Endothelial cell of umbilical vein (primary cell): ENCODE results near the gene LPCAT3. TPM values are rescaled to one million over a fixed set of nuclear protein-coding genes. Genes with fewer than 3 reads are reported as not detected.

Experiments
- BruUV-seq: library from RNA; stranded (reverse); fragments of 400-500 nt; replicated peaks from 2 replicates; lab custom pipeline; 2021; lab: Mats Ljungman, UMichigan
- CTCF ChIA-PET: fragments of 300-600, 350-600 bp; sonication (Branson Sonifier 250); formaldehyde crosslinking; loops from one replicate; lab custom pipeline; 2021; ENCODE audit warnings: antibody characterized with exemption, inconsistent platforms; lab: Charles Lee
- POLR2A ChIA-PET: fragments of 300-600, 350-600 bp; sonication (Branson Sonifier 250); formaldehyde crosslinking; loops from one replicate; lab custom pipeline; 2021; ENCODE audit warnings: antibody characterized with exemption, inconsistent platforms; lab: Charles Lee
- DNase-seq: peaks from one replicate; pipeline ENCODE4 v3.0.0-alpha.2; 2011; ENCODE audit warnings: low read depth, low spot score
- FAIRE-seq: peaks from 2 replicates; lab custom pipeline; 2011; peaks lifted over from hg19 to GRCh38; lab: Jason Lieb, UNC
- H2AFZ ChIP-seq: 2 replicates; pipeline ENCODE4 v1.6.0; 2012; ENCODE audit warnings: low read depth, low read length, control low read depth, inconsistent platforms
- H3K27ac ChIP-seq: 2 replicates; pipeline ENCODE4 v1.5.1; 2011; ENCODE audit warnings: low read depth, mild to moderate bottlenecking, control low read depth, low read length, moderate library complexity; ENCODE audit not compliant: insufficient read depth
- H3K27me3 ChIP-seq, 2 experiments: 2 replicates each; pipeline versions ENCODE4 v1.6.0 to v1.6.1; 2011; ENCODE audit warnings: low read length in 2 of 2, mixed read lengths in 1 of 2; ENCODE audit not compliant: control insufficient read depth in 2 of 2, insufficient read depth in 2 of 2
- H3K36me3 ChIP-seq, 2 experiments: 2 replicates in 1 of 2; 3 replicates in 1 of 2; pipeline ENCODE4 v1.5.1; 2011; ENCODE audit warnings: low read length in 2 of 2, mild to moderate bottlenecking in 1 of 2, moderate library complexity in 1 of 2; ENCODE audit not compliant: control insufficient read depth in 2 of 2, insufficient read depth in 2 of 2; ENCODE audit errors: extremely low read depth in 1 of 2
- H3K4me1 ChIP-seq: 3 replicates; pipeline ENCODE4 v1.5.1; 2011; ENCODE audit warnings: mild to moderate bottlenecking, low read length; ENCODE audit not compliant: control insufficient read depth, insufficient read depth; ENCODE audit errors: extremely low read depth
- H3K4me2 ChIP-seq: 2 replicates; pipeline ENCODE4 v1.6.1; 2011; ENCODE audit warnings: low read length, control low read depth, mixed read lengths; ENCODE audit not compliant: insufficient read depth
- H3K4me3 ChIP-seq, 3 experiments: fragments of 200-600 bp in 1 of 3; sonication (generic), shearing (Covaris generic) in 1 of 3; replicated peaks in 1 of 3; 2 replicates each; pipeline ENCODE4 v1.5.1; 2011 to 2016; ENCODE audit warnings: control low read depth in 3 of 3, low read length in 3 of 3, mild to moderate bottlenecking in 2 of 3, inconsistent platforms in 1 of 3, low read depth in 1 of 3, moderate library complexity in 1 of 3; ENCODE audit not compliant: insufficient read depth in 1 of 3
- H3K79me2 ChIP-seq: 2 replicates; pipeline ENCODE4 v1.6.0; 2012; ENCODE audit warnings: low read length, inconsistent platforms; ENCODE audit not compliant: control insufficient read depth, insufficient read depth
- H3K9ac ChIP-seq: replicated peaks from 2 replicates; pipeline ENCODE3; 2011; ENCODE audit warnings: low read length, control low read depth; ENCODE audit not compliant: insufficient read depth; ENCODE audit errors: extremely low read depth
- H3K9me1 ChIP-seq: replicated peaks from 3 replicates; pipeline ENCODE4 v1.6.0; 2011; ENCODE audit warnings: mild to moderate bottlenecking, low read length; ENCODE audit not compliant: control insufficient read depth, insufficient read depth; ENCODE audit errors: extremely low read depth
- H3K9me3 ChIP-seq: replicated peaks from 2 replicates; pipeline ENCODE4 v1.5.1; 2012; ENCODE audit warnings: low read length, inconsistent platforms; ENCODE audit not compliant: control insufficient read depth, insufficient read depth
- H4K20me1 ChIP-seq: replicated peaks from 2 replicates; pipeline ENCODE3; 2011; ENCODE audit warnings: mild to moderate bottlenecking, low read length; ENCODE audit not compliant: control insufficient read depth, insufficient read depth; ENCODE audit errors: extremely low read depth
- CTCF ChIP-seq, 2 donors: IDR thresholded peaks; 1 replicate in 1 of 2; 2 replicates in 1 of 2; pipeline ENCODE4 v1.5.1; 2011; ENCODE audit warnings: low read length in 2 of 2, mild to moderate bottlenecking in 2 of 2, moderate library complexity in 2 of 2, control low read depth in 1 of 2, inconsistent platforms in 1 of 2, low read depth in 1 of 2; ENCODE audit not compliant: insufficient read depth in 1 of 2; ENCODE audit errors: extremely low read depth in 1 of 2
- EZH2 ChIP-seq: IDR thresholded peaks from 2 replicates; pipeline ENCODE4 v1.6.1; 2012; ENCODE audit warnings: borderline replicate concordance, low read depth, mild to moderate bottlenecking, moderate library complexity, low read length, inconsistent platforms; ENCODE audit not compliant: severe bottlenecking
- FOS ChIP-seq: IDR thresholded peaks from 2 replicates; pipeline ENCODE4 v1.6.1; 2011; ENCODE audit warnings: mild to moderate bottlenecking, low read length, moderate library complexity, borderline replicate concordance; ENCODE audit not compliant: insufficient read depth
- GATA2 ChIP-seq: IDR thresholded peaks from 2 replicates; pipeline ENCODE4 v1.7.0; 2011; ENCODE audit warnings: low read depth, mild to moderate bottlenecking, moderate library complexity, mixed read lengths, low read length; ENCODE audit not compliant: insufficient read length, insufficient read depth
- JUN ChIP-seq: IDR thresholded peaks from 2 replicates; pipeline ENCODE4 v1.6.1; 2011; ENCODE audit warnings: borderline replicate concordance, low read depth; ENCODE audit not compliant: insufficient read length, insufficient read depth
- MYC ChIP-seq: IDR thresholded peaks from one replicate; pipeline ENCODE4 v1.6.1; 2011; ENCODE audit warnings: mild to moderate bottlenecking, low read depth, low read length
- POLR2A ChIP-seq: IDR thresholded peaks from 2 replicates; pipeline ENCODE4 v1.6.1; 2012; ENCODE audit warnings: low read depth, mild to moderate bottlenecking, control low read depth, low read length
- POLR2AphosphoS5 ChIP-seq: IDR thresholded peaks from 2 replicates; pipeline ENCODE4 v1.6.1; 2012; ENCODE audit warnings: low read depth, mild to moderate bottlenecking, control low read depth, low read length, moderate library complexity; ENCODE audit not compliant: insufficient read depth
- dilution Hi-C: fragments of 300-500 bp; cut with MboI; formaldehyde crosslinking; loops from one replicate; pipeline ENCODE4 v1.15.0; 2019; ENCODE audit warnings: low sequenced_read_pairs; ENCODE audit not compliant: extremely low pct_ligation_motif_present
- intact Hi-C: fragments of 100-400 bp; cut with micrococcal nuclease; formaldehyde crosslinking; loops from one replicate; pipeline ENCODE4 v1.10.0; 2022
- polyA plus RNA-seq, 4 experiments: library from polyadenylated mRNA; depleted of rRNA in 3 of 4; stranded (reverse) in 3 of 4; unstranded in 1 of 4; fragments of >200 nt; gene quantifications; 2 replicates each; pipeline versions ENCODE4 v1.2.1 to v1.2.3, GENCODE V29; 2011 to 2012; ENCODE audit warnings: missing spikeins in 1 of 4
- total RNA-seq: library from RNA; stranded (reverse); gene quantifications from 2 replicates; pipeline ENCODE4 v1.2.3, GENCODE V29; 2021
- TF ChIP-seq, protein P1 (sequence below): IDR thresholded peaks from 2 replicates; pipeline ENCODE4 v1.6.1; 2011; ENCODE audit not compliant: insufficient read depth, insufficient read length

The LPCAT3 gene
- total and polyA plus RNA-seq, 2 donors (not counting 3 experiments of a cell fraction or from before 2014, with no cell fraction given) = 29.5 to 36.0 TPM

GRCh38 chr12:6975297-6976032, 42.8 kb downstream of the LPCAT3 start:
- Histone ChIP-seq H3K4me3 (no peak overlapping the region), H4K20me1 (no peaks in the 10 kb centered on the region), H3K4me2 (no peak overlapping the region), H3K9me3 (no peaks in the 10 kb centered on the region), H3K27me3 (no peaks in the 10 kb centered on the region), H2AFZ (no peak overlapping the region), H3K4me1 (peaks cover 5% of the 10 kb centered on the region), H3K9ac (no peak overlapping the region), H3K9me1 (no peaks in the 10 kb centered on the region), H3K27ac (no peak overlapping the region), H3K79me2 (peaks cover 24% of the 10 kb centered on the region), H3K36me3 (peaks cover 20 to 30% of the 10 kb centered on the region in 2 experiments)
- FAIRE-seq (no peak), DNase-seq (no peak)
- BruUV-seq = no TSS peak
- POLR2A ChIA-PET = interaction anchor here (0.6 kb wide), 1 partner anchor 814 kb away, joined by 4 read pairs; no protein-coding TSS in a partner anchor
- dilution Hi-C loops (no loop called here), intact Hi-C loops (no loop called here)
- TF ChIP-seq POLR2A (peak; percentile 4), MYC (no peak)
- CTCF ChIA-PET = interaction anchor here (1.6 kb wide), 1 partner anchor 50 kb away, joined by 3 read pairs; no protein-coding TSS in a partner anchor

GRCh38 chr12:6974180-6974579, 44.1 kb downstream of the LPCAT3 start:
- Histone ChIP-seq H3K9me1 (no peaks in the 10 kb centered on the region), H2AFZ (no peak overlapping the region), H3K4me1 (peaks cover 10% of the 10 kb centered on the region), H4K20me1 (no peaks in the 10 kb centered on the region), H3K27ac (no peak overlapping the region), H3K4me3 (no peak overlapping the region), H3K9me3 (no peaks in the 10 kb centered on the region), H3K79me2 (peaks cover 36% of the 10 kb centered on the region), H3K27me3 (no peaks in the 10 kb centered on the region), H3K9ac (no peak overlapping the region), H3K36me3 (peaks cover 18 to 30% of the 10 kb centered on the region in 2 experiments), H3K4me2 (no peak overlapping the region)
- ChIA-PET CTCF (interaction anchor here (0.8 to 1.6 kb wide), 2 partner anchors 9 to 49 kb away, joined by 3 read pairs; no protein-coding TSS in a partner anchor), POLR2A (no interaction called here)
- dilution Hi-C loops = no loop called here
- intact Hi-C loops = loop anchor here (5.0 kb wide), 1 partner anchor 118 kb away; the partner anchor contains the start of gene C1R
- DNase-seq (no peak), FAIRE-seq (no peak)
- no TSS peak for BruUV-seq
- TF ChIP-seq, protein P1, sequence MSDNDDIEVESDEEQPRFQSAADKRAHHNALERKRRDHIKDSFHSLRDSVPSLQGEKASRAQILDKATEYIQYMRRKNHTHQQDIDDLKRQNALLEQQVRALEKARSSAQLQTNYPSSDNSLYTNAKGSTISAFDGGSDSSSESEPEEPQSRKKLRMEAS = no peak
- TF ChIP-seq CTCF (IDR thresholded peaks at IDR 0.05; ENCODE audit: extremely low read depth in 1 of 2, insufficient read depth in 1 of 2, low read depth in 1 of 2, low read length in 2 of 2) (no peak), POLR2A (no peak), MYC (no peak), POLR2AphosphoS5 (no peak), GATA2 (no peak), EZH2 (no peak), FOS (no peak), JUN (no peak)
